Peyer's patch (tissue), 4 donors: ENCODE measurements around the gene MRPS24. TPM values are rescaled to one million over a fixed set of nuclear protein-coding genes. Genes with fewer than 3 reads are reported as not detected.

Source experiments
- DNase-seq, 3 donors: peaks; one replicate each; pipeline ENCODE4 v3.0.0-alpha.2; 2017 to 2019
- H3K27ac ChIP-seq, 4 donors: fragments of 200-600 bp; sonication (generic); one replicate each; pipeline ENCODE4 v1.5.1; 2016 to 2019
- H3K27me3 ChIP-seq, 2 donors: fragments of 200-600 bp; sonication (generic); one replicate each; pipeline ENCODE4 v1.5.1; 2019
- H3K36me3 ChIP-seq, 3 donors: fragments of 200-600 bp; sonication (generic); one replicate each; pipeline ENCODE4 v1.5.1; 2016 to 2019
- H3K4me1 ChIP-seq, 4 donors: fragments of 200-600 bp; sonication (generic); one replicate each; pipeline ENCODE4 v1.5.1; 2016 to 2019
- H3K4me3 ChIP-seq, 4 donors: fragments of 200-600 bp; sonication (generic); 1 replicate in 3 of 4; 2 replicates in 1 of 4; pipeline ENCODE4 v1.5.1; 2016 to 2019; ENCODE audit warnings: mild to moderate bottlenecking in 1 of 4
- H3K9me3 ChIP-seq, 4 donors: fragments of 200-600 bp; sonication (generic); one replicate each; pipeline ENCODE4 v1.5.1; 2016 to 2019; ENCODE audit warnings: mild to moderate bottlenecking in 1 of 4
- POLR2A ChIP-seq, 2 donors: fragments of 450-650 bp; IDR thresholded peaks; one replicate each; pipeline ENCODE4 v1.5.1; 2017; ENCODE audit warnings: antibody characterized with exemption in 2 of 2, mild to moderate bottlenecking in 2 of 2, moderate library complexity in 2 of 2
- total RNA-seq, 4 donors: library from RNA; depleted of rRNA; stranded (reverse); fragments of >200 nt; gene quantifications; one replicate each; pipeline ENCODE4 v1.1.0, GENCODE V29; 2016
- TF ChIP-seq, protein P1 (sequence below), 6 experiments: fragments of 450-650 bp in 4 of 6; fragments of 200-600 bp in 2 of 6; sonication (generic) in 1 of 6; IDR thresholded peaks; one replicate each; pipeline ENCODE4 v1.5.1; 2017 to 2019; ENCODE audit warnings: antibody characterized with exemption in 6 of 6, mild to moderate bottlenecking in 3 of 6, moderate library complexity in 1 of 6

Gene MRPS24
- 100 to 1,000 TPM in 1 of 4 donors, 10 to 100 TPM in 3; 66.9 to 121 (median 74.2) TPM for total RNA-seq

DNA sequence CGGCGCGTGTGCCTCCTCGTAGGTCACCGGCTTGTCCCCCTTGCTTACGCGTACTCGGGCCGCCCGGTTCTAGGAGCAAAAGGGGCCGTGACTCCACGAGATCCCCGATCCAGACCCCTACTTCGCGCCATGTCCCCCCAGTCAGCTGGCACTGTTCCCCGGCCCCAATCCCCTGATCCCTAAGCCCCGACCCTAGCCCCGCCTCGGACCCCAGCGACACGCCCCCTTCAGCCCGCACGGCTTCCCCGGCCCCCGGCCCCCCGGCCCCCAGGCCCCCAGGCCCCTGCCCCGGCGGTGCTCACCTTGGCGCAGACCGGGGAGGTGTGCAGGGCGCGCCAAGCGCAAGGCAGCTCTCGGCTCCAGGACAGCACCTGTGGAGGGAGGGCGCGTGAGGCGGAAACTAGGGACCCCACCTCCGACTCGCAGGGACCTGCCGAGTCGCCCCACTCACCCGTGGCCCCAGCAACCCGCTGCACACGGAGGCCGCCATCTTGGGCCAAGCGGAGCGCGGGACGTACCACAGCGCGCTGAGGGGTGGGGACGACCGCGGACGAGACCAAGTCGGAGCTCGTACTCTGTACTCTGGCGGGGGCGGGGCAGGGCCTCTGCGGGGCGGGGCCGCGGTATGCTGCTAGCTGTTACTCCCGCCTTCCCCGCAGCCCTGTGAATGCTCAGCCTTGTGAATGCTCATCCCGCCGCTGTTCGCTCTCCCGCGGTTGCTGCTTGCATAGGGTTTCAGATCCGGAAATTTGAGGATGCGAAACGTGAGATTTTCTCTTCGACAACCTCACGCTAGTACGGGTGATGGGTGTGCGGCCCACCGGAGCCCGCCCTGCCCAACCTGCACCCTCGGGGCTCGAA lies at the start of gene MRPS24:
MRPS24 (minus strand) TSS at position 512 of the 861 bp plus-strand sequence; CDS start at position 490, 22 bp downstream.
- DNase-seq = peak; percentile 96 to 98 (median 97)
- H3K27me3 ChIP-seq = no peaks in the 10 kb centered on the region
- peak within 1 kb of the TSS; percentile 77 to 87 (median 82) for H3K27ac ChIP-seq
- H3K4me3 ChIP-seq = peak within 1 kb of the TSS; percentile 79 to 95 (median 88)
- H3K9me3 ChIP-seq = no peaks in the 10 kb centered on the region
- peaks cover 0 to 38% (median 6%) of the 10 kb centered on the region in 4 donors for H3K4me1 ChIP-seq
- H3K36me3 ChIP-seq = peaks cover 0 to 16% (median 0%) of the 10 kb centered on the region in 3 donors
- TF ChIP-seq POLR2A (IDR thresholded peaks at IDR 0.05) = peak; percentile 15 to 71
- TF ChIP-seq, protein P1, sequence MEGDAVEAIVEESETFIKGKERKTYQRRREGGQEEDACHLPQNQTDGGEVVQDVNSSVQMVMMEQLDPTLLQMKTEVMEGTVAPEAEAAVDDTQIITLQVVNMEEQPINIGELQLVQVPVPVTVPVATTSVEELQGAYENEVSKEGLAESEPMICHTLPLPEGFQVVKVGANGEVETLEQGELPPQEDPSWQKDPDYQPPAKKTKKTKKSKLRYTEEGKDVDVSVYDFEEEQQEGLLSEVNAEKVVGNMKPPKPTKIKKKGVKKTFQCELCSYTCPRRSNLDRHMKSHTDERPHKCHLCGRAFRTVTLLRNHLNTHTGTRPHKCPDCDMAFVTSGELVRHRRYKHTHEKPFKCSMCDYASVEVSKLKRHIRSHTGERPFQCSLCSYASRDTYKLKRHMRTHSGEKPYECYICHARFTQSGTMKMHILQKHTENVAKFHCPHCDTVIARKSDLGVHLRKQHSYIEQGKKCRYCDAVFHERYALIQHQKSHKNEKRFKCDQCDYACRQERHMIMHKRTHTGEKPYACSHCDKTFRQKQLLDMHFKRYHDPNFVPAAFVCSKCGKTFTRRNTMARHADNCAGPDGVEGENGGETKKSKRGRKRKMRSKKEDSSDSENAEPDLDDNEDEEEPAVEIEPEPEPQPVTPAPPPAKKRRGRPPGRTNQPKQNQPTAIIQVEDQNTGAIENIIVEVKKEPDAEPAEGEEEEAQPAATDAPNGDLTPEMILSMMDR (IDR thresholded peaks at IDR 0.05) = no peak

DNA sequence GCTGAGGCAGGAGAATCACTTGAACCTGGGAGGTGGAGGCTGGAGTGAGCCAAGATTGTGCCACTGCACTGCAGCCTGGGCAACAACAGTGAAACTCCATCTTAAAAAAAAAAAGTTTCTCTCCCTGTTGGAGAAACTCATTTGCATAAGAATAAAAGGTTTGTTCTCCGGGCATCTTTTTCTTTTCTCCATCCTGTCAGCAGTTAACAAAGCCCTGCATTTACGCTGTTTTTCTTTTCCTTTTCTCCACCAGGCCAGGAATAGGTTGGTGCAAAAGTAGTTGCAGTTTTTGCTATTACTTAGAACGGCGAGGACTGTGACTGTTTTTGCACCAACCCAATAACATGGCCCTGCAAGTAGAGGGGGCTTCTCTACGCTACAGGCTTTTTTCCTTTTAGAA lies 46.6 kb upstream of the MRPS24 start:
- Histone ChIP-seq H3K9me3 (no peaks in the 10 kb centered on the region), H3K4me3 (no peak overlapping the region), H3K4me1 (peaks cover 0 to 4% (median 0%) of the 10 kb centered on the region in 4 donors), H3K27me3 (no peaks in the 10 kb centered on the region), H3K36me3 (no peaks in the 10 kb centered on the region), H3K27ac (no peak overlapping the region)
- no peak for DNase-seq
- TF ChIP-seq, protein P1 (IDR thresholded peaks at IDR 0.05) = no peak
- no peak for TF ChIP-seq POLR2A (IDR thresholded peaks at IDR 0.05)

DNA sequence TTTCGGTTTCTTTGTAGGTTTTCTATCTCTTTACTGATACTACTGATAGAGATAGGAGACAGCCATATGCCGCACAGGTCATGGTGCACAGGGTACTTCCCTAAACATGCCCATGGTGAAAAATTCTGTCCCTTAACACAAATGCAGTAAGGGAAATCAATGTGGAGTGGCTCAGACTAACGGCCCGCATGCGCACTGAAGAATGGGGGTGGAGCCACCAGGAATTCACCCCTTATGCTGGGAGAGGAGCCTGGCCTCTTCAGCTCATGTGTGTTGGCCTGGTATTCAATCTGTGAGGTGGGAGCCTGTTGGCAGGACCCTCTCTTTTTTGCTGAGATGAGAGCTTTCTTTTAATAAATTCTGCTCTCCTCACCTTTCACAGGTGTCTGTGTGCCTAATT lies 45.5 kb upstream of the MRPS24 start:
- no peak for TF ChIP-seq POLR2A (IDR thresholded peaks at IDR 0.05)
- TF ChIP-seq, protein P1 (IDR thresholded peaks at IDR 0.05) = no peak
- Histone ChIP-seq H3K36me3 (no peaks in the 10 kb centered on the region), H3K9me3 (no peaks in the 10 kb centered on the region), H3K4me1 (no peaks in the 10 kb centered on the region), H3K4me3 (no peak overlapping the region), H3K27me3 (no peaks in the 10 kb centered on the region), H3K27ac (no peak overlapping the region)
- DNase-seq = no peak

DNA sequence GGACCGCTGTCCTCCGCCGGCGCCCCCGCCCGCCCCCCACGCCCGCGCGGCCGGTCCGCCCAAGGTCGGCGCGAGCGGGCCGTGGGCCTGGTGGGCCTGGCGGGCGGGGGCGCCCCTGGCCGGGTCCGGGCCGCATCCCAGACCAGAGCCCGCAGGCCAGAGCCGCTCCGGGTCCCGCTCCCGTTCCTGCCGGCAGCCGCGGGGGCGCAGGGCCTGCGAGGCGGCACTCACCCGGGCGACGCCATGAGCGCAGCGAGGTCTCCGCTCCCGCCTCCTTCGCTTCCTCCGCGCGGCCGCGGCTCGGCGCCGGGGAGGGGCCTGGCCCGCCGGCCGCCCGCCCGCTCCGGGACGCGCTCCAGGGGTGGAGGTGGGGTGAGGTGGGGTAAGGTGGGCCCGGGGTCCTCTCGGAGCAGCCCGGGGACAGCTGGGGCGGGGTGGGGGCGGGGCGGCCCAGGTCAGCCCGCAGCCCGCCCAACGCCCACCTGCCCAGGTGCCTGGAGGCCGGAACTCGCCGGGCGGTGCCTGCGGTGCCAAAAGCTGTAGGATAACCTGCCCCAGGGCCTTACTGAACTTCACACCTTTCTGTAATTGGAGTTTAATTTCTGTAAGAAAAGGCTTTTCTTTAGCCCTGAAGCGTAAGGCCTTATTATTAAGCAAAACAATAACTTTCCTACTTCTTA lies 37.2 kb upstream of the MRPS24 start, which contains the start of gene URGCP:
URGCP (minus strand) TSS at position 266 of the 680 bp plus-strand sequence; CDS start at position 245, 21 bp downstream.
- H3K36me3 ChIP-seq = no peaks in the 10 kb centered on the region
- peak within 1 kb of the TSS; percentile 60 to 98 (median 84) for H3K4me3 ChIP-seq
- TF ChIP-seq POLR2A (IDR thresholded peaks at IDR 0.05) = peak in 1 of 2 donors; percentile 28
- TF ChIP-seq, protein P1 (IDR thresholded peaks at IDR 0.05) = no peak
- peak; percentile 35 to 79 (median 66) for DNase-seq
- peak within 1 kb of the TSS; percentile 79 to 97 (median 89) for H3K27ac ChIP-seq
- H3K9me3 ChIP-seq = no peaks in the 10 kb centered on the region
- peaks cover 0 to 31% (median 3%) of the 10 kb centered on the region in 4 donors for H3K4me1 ChIP-seq
- H3K27me3 ChIP-seq = no peaks in the 10 kb centered on the region

DNA sequence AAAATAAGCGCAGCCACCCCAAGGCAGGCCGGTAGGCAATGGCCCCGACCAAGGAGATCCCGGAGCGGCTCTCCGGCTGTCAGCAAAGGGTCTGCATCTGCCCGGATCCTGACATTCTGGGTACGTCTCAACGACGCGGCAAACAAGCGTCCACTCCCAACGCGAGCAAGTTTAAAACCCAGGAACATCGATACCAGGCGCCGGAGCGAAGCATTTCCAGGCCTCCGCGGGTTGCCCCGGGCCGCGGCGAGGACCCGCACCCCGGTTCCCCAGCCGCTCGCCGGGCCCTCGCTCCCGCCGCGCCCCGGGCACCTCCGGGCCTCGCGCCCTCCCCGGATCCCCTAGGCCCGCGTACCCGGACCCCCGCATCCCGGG lies 36.6 kb upstream of the MRPS24 start:
- Histone ChIP-seq H3K27ac (peak overlapping the region; percentile 79 to 97 (median 89)), H3K4me1 (peaks cover 0 to 36% (median 3%) of the 10 kb centered on the region in 4 donors), H3K27me3 (no peaks in the 10 kb centered on the region), H3K9me3 (no peaks in the 10 kb centered on the region), H3K4me3 (peak overlapping the region; percentile 60 to 98 (median 84)), H3K36me3 (no peaks in the 10 kb centered on the region)
- TF ChIP-seq, protein P1 (IDR thresholded peaks at IDR 0.05) = no peak
- no peak for TF ChIP-seq POLR2A (IDR thresholded peaks at IDR 0.05)
- peak; percentile 26 to 70 (median 55) for DNase-seq
